Measurements from ENCODE around the gene LYRM4. TPM values are rescaled to one million over a fixed set of nuclear protein-coding genes. Genes with fewer than 3 reads are reported as not detected.

LYRM4 gene
- total RNA-seq, 4 donors from 2014 or later = 9.2 to 28.2 (median 14.2) TPM

- H3K27me3 ChIP-seq = no peaks in the 10 kb centered on the region
- no peak overlapping the region for H3K4me3 ChIP-seq
- H3K9me3 ChIP-seq = no peaks in the 10 kb centered on the region
- H3K27ac ChIP-seq = no peak overlapping the region
- H3K36me3 ChIP-seq = no peaks in the 10 kb centered on the region
- 74 to 80% methylated on average over 4 to 6 of the region's 8 CpGs for whole genome bisulfite sequencing, 2 donors
- H3K4me1 ChIP-seq = peaks cover 0 to 7% (median 6%) of the 10 kb centered on the region in 3 donors
- no peak for DNase-seq
- intact Hi-C loops (cut with DNase I) = no loop called here
- TF ChIP-seq POLR2A (IDR thresholded peaks at IDR 0.05) = no peak
- TF ChIP-seq CTCF (IDR thresholded peaks at IDR 0.05) = no peak
These were observed 158.3 kb downstream of the LYRM4 start for GRCh38 chr6:5102267-5102970.

- 90 to 99% methylated on average over 7 of the region's 7 CpGs for WGBS, 2 donors
- H3K27ac ChIP-seq = no peak overlapping the region
These were observed 159.9 kb downstream of the LYRM4 start for GRCh38 chr6:5100806-5101205.

GRCh38 chr6:5099537-5099936, 161.2 kb downstream of the LYRM4 start:
- Histone ChIP-seq H3K36me3 (no peaks in the 10 kb centered on the region), H3K4me1 (no peaks in the 10 kb centered on the region), H3K9me3 (no peaks in the 10 kb centered on the region), H3K27ac (no peak overlapping the region), H3K4me3 (no peak overlapping the region), H3K27me3 (no peaks in the 10 kb centered on the region)
- TF ChIP-seq CTCF (IDR thresholded peaks at IDR 0.05) (no peak), POLR2A (IDR thresholded peaks at IDR 0.05) (no peak)
- DNase-seq = no peak
- intact Hi-C loops (cut with DNase I) = no loop called here
- 70 to 77% methylated on average over 3 of the region's 3 CpGs for WGBS, 2 donors

More at GRCh38 chr6:5100806-5101205, 159.9 kb downstream of the LYRM4 start:
- no peak for DNase-seq
- no peaks in the 10 kb centered on the region for H3K27me3 ChIP-seq
- intact Hi-C loops (cut with DNase I) = no loop called here
- H3K4me1 ChIP-seq = no peaks in the 10 kb centered on the region
- no peak overlapping the region for H3K4me3 ChIP-seq
- TF ChIP-seq CTCF (IDR thresholded peaks at IDR 0.05) (no peak), POLR2A (IDR thresholded peaks at IDR 0.05) (no peak)
- no peaks in the 10 kb centered on the region for H3K36me3 ChIP-seq
- H3K9me3 ChIP-seq = no peaks in the 10 kb centered on the region

GRCh38 chr6:5098501-5099270, 162.1 kb downstream of the LYRM4 start:
- no peaks in the 10 kb centered on the region for H3K27me3 ChIP-seq
- intact Hi-C loops (cut with DNase I) = no loop called here
- no peak overlapping the region for H3K4me3 ChIP-seq
- no peaks in the 10 kb centered on the region for H3K9me3 ChIP-seq
- H3K27ac ChIP-seq = no peak overlapping the region
- no peaks in the 10 kb centered on the region for H3K4me1 ChIP-seq
- TF ChIP-seq POLR2A (IDR thresholded peaks at IDR 0.05) (no peak), CTCF (IDR thresholded peaks at IDR 0.05) (no peak)
- WGBS, 2 donors = 79 to 93% methylated on average over 11 to 12 of the region's 14 CpGs
- no peaks in the 10 kb centered on the region for H3K36me3 ChIP-seq
- no peak for DNase-seq

GRCh38 chr6:5096482-5096881, 164.3 kb downstream of the LYRM4 start:
- Histone ChIP-seq H3K36me3 (no peaks in the 10 kb centered on the region), H3K9me3 (no peaks in the 10 kb centered on the region), H3K27ac (no peak overlapping the region), H3K4me1 (no peaks in the 10 kb centered on the region), H3K27me3 (no peaks in the 10 kb centered on the region), H3K4me3 (no peak overlapping the region)
- TF ChIP-seq CTCF (IDR thresholded peaks at IDR 0.05) = no peak
- no peak for TF ChIP-seq POLR2A (IDR thresholded peaks at IDR 0.05)
- no peak for DNase-seq
- WGBS, 2 donors = 54 to 70% methylated on average over 2 of the region's 2 CpGs
- intact Hi-C loops (cut with DNase I) = no loop called here

Data from esophagus squamous epithelium (tissue), 5 donors.